Left cardiac atrium (tissue), 4 donors: ENCODE results near the gene STX18. TPM values are rescaled to one million over a fixed set of nuclear protein-coding genes. Genes with fewer than 3 reads are reported as not detected.
"Not testable (repeated sequence)": the region's sequence is repeated elsewhere in the genome, so short reads cannot be mapped to it uniquely, and the experiment has no call there.

Source experiments
- ATAC-seq, 2 donors: fragments of 200-7000 bp; cut with Tn5 transposase; one replicate each; pipeline ENCODE4 v1.9.1; 2020; ENCODE audit warnings: mild to moderate bottlenecking in 2 of 2, moderate library complexity in 2 of 2
- DNase-seq: peaks from one replicate; pipeline ENCODE4 v3.0.0-alpha.2; 2020
- intact Hi-C, 2 donors: fragments of 100-400 bp; cut with DNase I; formaldehyde crosslinking; loops; one replicate each; pipeline versions ENCODE4 v1.14.1 to v1.15.1; 2022 to 2023
- total RNA-seq, 2 donors: library from RNA; stranded (reverse); fragmentation: NEBNext Ultra II Directional; extraction: Animal tissue kit (Norgen Biotek cat#: 25700); gene quantifications; one replicate each; pipeline ENCODE4 v1.2.1, GENCODE V29; 2021
- donor health status: DM: no; HTN: yes; CAD: no.
- donor health status: DM: no; HTN: yes; CAD: no; lungs with severe emphysema.
- donor health status: DM: yes; HTN: yes; CAD: no.
- donor health status: Dilated cardiomyopathy.

The STX18 gene
- total RNA-seq, 2 donors from 2014 or later = 13.0 to 18.2 TPM

- intact Hi-C loops = no loop called here
- DNase-seq = no peak
- ATAC-seq = no peak
These were observed 114.0 kb downstream of the STX18 start for GRCh38 chr4:4427886-4428285.

- DNase-seq (no peak), ATAC-seq (no peak)
- intact Hi-C loops = no loop called here
These were observed 114.6 kb downstream of the STX18 start for GRCh38 chr4:4427121-4427870.

- DNase-seq (no peak), ATAC-seq (no peak)
- intact Hi-C loops = no loop called here
These were observed 115.2 kb downstream of the STX18 start for GRCh38 chr4:4426511-4427120.

- DNase-seq (no peak), ATAC-seq (peak; percentile 57 to 62)
- intact Hi-C loops = no loop called here
These were observed 116.2 kb downstream of the STX18 start for GRCh38 chr4:4425696-4426095.

GRCh38 chr4:4425119-4425690, 116.6 kb downstream of the STX18 start:
- ATAC-seq (no peak), DNase-seq (no peak)
- intact Hi-C loops = no loop called here

- ATAC-seq = no peak
- intact Hi-C loops = no loop called here
- DNase-seq = no peak
These were observed 117.2 kb downstream of the STX18 start for GRCh38 chr4:4424499-4425115.

- DNase-seq = no peak
- no peak for ATAC-seq
- intact Hi-C loops = no loop called here
These were observed 117.9 kb downstream of the STX18 start for GRCh38 chr4:4423706-4424498.

- ATAC-seq (no peak), DNase-seq (no peak)
- intact Hi-C loops = no loop called here
These were observed 118.9 kb downstream of the STX18 start for GRCh38 chr4:4422856-4423499.

- ATAC-seq, intact Hi-C loops: not testable (repeated sequence)
These were observed 119.7 kb downstream of the STX18 start for GRCh38 chr4:4422117-4422516.

GRCh38 chr4:4421356-4421755, 120.5 kb downstream of the STX18 start:
- no peak for DNase-seq
- ATAC-seq = no peak
- intact Hi-C loops = no loop called here

More at GRCh38 chr4:4422117-4422516, 119.7 kb downstream of the STX18 start:
- not testable (repeated sequence) for DNase-seq

GRCh38 chr4:4420421-4420820, 121.4 kb downstream of the STX18 start:
- ATAC-seq (no peak), DNase-seq (no peak)
- intact Hi-C loops = no loop called here

GRCh38 chr4:4419896-4420295, 122.0 kb downstream of the STX18 start:
- intact Hi-C loops = no loop called here
- DNase-seq = no peak
- no peak for ATAC-seq

- ATAC-seq = no peak
- intact Hi-C loops = no loop called here
- no peak for DNase-seq
These were observed 123.0 kb downstream of the STX18 start for GRCh38 chr4:4418676-4419390.

- intact Hi-C loops = no loop called here
- ATAC-seq (peak in 1 of 2 donors; percentile 38), DNase-seq (no peak)
These were observed 124.0 kb downstream of the STX18 start for GRCh38 chr4:4417886-4418285.

- intact Hi-C loops = no loop called here
- DNase-seq (no peak), ATAC-seq (no peak)
These were observed 124.9 kb downstream of the STX18 start for GRCh38 chr4:4416981-4417380.

- ATAC-seq (no peak), DNase-seq (no peak)
- intact Hi-C loops = no loop called here
These were observed 125.7 kb downstream of the STX18 start for GRCh38 chr4:4415806-4416805.
